ENCODE data around the gene AGPAT3.
"Not testable (repeated sequence)": the region's sequence is repeated elsewhere in the genome, so short reads cannot be mapped to it uniquely, and the experiment has no call there.

AGPAT3 gene

DNA sequence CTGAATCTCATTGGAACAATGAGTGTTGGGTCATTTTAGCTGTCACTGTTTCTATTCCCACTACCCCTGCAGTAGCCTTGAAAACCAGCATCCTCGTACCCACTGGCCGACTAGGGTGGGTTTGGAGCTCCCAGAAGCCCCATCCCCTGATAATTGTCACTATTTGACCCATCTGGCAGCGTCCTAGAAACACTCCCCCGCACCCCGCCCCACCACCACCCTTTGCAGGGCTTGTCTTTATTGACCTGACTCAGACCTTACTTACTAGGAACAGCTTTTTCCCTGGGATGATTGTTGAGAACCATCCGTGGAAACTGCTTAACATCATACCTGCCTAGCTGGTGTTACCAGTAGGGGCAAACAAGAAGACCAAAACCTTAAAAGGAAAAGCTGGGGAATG lies 28.4 kb upstream of the AGPAT3 start:
- Histone ChIP-seq H3K36me3 (replicated peaks) (no peaks in the 10 kb centered on the region), H3K27me3 (replicated peaks) (no peaks in the 10 kb centered on the region), H3K4me3 (ENCODE audit: low read depth, low read length) (no peak overlapping the region), H3K27ac (no peak overlapping the region)
- TF ChIP-seq, protein P1, sequence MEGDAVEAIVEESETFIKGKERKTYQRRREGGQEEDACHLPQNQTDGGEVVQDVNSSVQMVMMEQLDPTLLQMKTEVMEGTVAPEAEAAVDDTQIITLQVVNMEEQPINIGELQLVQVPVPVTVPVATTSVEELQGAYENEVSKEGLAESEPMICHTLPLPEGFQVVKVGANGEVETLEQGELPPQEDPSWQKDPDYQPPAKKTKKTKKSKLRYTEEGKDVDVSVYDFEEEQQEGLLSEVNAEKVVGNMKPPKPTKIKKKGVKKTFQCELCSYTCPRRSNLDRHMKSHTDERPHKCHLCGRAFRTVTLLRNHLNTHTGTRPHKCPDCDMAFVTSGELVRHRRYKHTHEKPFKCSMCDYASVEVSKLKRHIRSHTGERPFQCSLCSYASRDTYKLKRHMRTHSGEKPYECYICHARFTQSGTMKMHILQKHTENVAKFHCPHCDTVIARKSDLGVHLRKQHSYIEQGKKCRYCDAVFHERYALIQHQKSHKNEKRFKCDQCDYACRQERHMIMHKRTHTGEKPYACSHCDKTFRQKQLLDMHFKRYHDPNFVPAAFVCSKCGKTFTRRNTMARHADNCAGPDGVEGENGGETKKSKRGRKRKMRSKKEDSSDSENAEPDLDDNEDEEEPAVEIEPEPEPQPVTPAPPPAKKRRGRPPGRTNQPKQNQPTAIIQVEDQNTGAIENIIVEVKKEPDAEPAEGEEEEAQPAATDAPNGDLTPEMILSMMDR (IDR thresholded peaks at IDR 0.05; ENCODE audit: low read depth, low read length, missing control alignments), result no peak
- in situ Hi-C loops (cut with HindIII; ENCODE audit: low pct_ligation_motif_present, low sequenced_read_pairs), result no loop called here
- DNase-seq, result no peak

DNA sequence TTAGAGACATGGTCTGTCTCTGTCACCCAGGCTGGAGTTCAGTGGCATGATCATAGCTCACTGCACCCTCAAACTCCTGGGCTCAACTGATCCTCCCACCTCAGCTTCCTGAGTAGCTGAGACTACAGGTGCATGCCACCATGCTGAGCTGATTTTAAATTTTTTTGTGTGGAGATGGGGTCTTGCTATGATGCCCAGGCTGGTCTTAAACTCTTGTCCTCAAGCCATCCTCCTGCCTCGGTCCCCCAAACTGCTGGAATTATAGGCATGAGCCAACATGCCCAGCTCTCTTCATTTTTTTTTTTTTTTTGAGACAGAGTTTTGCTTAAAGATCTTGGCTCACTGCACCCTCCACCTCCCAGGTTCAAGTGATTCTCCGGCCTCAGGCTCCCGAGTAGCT lies 24.8 kb upstream of the AGPAT3 start:
- Histone ChIP-seq H3K27me3 (replicated peaks) (no peaks in the 10 kb centered on the region), H3K27ac (no peak overlapping the region), H3K36me3 (replicated peaks) (no peaks in the 10 kb centered on the region), H3K4me3 (ENCODE audit: low read depth, low read length) (no peak overlapping the region)
- DNase-seq, result no peak
- in situ Hi-C loops (cut with HindIII; ENCODE audit: low pct_ligation_motif_present, low sequenced_read_pairs), result no loop called here
- TF ChIP-seq, protein P1 (IDR thresholded peaks at IDR 0.05; ENCODE audit: low read depth, low read length, missing control alignments), result no peak

DNA sequence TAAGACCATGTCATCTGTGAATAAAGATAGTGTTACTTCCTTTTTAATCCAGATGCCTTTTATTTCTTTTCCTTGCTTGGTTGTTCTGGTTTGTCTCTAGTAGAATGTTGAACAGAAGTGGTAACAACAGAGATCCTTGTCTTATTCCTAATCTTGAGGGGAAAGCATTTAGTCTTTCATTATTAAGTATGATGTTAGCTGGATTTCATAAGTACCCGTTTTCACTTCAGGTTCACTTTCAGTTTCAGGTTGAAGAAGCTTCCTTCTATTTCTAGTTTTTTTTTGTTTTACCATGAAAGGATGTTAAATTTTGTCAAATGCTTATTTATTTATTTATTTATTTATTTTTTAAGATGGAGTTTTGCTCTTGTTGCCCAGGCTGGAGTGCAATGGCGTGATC lies 22.3 kb upstream of the AGPAT3 start:
- Histone ChIP-seq H3K4me3 (ENCODE audit: low read depth, low read length) (no peak overlapping the region), H3K36me3 (replicated peaks) (no peaks in the 10 kb centered on the region), H3K27ac (no peak overlapping the region), H3K27me3 (replicated peaks) (no peaks in the 10 kb centered on the region)
- no peak for DNase-seq
- in situ Hi-C loops (cut with HindIII; ENCODE audit: low pct_ligation_motif_present, low sequenced_read_pairs), result no loop called here
- TF ChIP-seq, protein P1 (IDR thresholded peaks at IDR 0.05; ENCODE audit: low read depth, low read length, missing control alignments), result no peak

DNA sequence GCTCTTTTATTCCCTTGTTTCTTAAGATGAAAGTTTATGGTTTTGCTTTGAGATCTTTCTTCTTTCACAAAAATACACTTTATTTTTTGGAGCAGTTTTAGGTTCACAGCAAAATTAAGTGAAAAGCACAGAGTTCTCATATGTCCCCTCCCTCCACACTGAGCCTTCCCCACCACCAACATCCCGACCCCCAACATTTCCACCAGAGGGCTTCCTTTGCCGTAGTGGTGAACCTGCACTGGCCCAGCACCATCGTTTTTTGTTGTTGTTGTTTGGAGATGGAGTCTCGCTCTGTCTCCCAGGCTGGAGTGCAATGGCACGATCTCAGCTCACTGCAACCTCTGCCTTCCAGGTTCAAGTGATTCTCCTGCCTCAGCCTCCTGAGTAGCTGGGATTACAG lies 20.1 kb upstream of the AGPAT3 start:
- H3K4me3 ChIP-seq (ENCODE audit: low read depth, low read length); DNase-seq; H3K27me3 ChIP-seq (replicated peaks); in situ Hi-C loops (cut with HindIII; ENCODE audit: low pct_ligation_motif_present, low sequenced_read_pairs); H3K27ac ChIP-seq; H3K36me3 ChIP-seq (replicated peaks): not testable (repeated sequence)

DNA sequence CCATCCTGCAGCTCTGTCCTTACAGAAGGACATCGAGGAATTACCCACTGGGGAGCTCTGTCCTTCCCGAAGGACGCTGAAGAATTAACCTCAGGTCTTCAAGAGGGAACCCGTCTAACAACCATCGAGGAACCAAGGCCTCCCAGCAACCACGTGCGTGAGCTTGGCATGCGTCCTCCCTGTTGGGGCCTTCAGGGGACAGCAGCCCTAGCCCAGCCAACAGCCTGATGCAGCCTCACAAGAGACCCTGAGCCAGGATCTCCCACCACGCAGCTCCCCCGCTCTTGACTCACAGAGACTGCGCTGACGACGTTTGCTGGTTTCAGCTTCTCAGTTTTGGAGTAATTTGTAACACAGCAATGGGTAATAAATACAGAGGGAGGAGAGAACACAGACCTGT lies 19.6 kb upstream of the AGPAT3 start:
- in situ Hi-C loops (cut with HindIII; ENCODE audit: low pct_ligation_motif_present, low sequenced_read_pairs), result no loop called here
- no peaks in the 10 kb centered on the region for H3K36me3 ChIP-seq (replicated peaks)
- DNase-seq, result no peak
- no peak overlapping the region for H3K27ac ChIP-seq
- no peak overlapping the region for H3K4me3 ChIP-seq (ENCODE audit: low read depth, low read length)
- TF ChIP-seq, protein P1 (IDR thresholded peaks at IDR 0.05; ENCODE audit: low read depth, low read length, missing control alignments), result no peak
- no peaks in the 10 kb centered on the region for H3K27me3 ChIP-seq (replicated peaks)

DNA sequence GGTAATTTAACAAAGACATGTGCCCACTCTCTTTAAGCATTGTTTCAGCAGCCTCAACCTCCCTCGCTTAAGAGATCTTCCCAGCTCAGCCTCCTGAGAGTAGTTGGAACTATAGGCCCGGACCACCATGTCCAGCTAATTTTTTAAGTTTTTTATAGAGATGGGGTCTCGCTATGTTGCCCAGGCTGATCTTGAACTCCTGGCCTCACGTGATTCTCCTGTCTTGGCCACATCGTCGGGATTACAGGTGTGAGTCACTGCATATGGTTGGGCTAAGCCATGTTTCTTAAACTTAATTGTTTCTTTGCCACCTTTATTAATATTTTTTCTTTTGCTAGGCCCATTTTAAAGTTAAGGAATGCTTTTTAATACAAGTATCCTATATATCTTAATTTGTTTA lies 18.6 kb upstream of the AGPAT3 start:
- Histone ChIP-seq H3K36me3 (replicated peaks) (no peaks in the 10 kb centered on the region), H3K4me3 (ENCODE audit: low read depth, low read length) (no peak overlapping the region), H3K27me3 (replicated peaks) (no peaks in the 10 kb centered on the region), H3K27ac (no peak overlapping the region)
- in situ Hi-C loops (cut with HindIII; ENCODE audit: low pct_ligation_motif_present, low sequenced_read_pairs), result no loop called here
- DNase-seq, result no peak
- TF ChIP-seq, protein P1 (IDR thresholded peaks at IDR 0.05; ENCODE audit: low read depth, low read length, missing control alignments), result no peak
